WTC11 (cell line): ENCODE measurements around the gene YARS1. TPM values are rescaled to one million over a fixed set of nuclear protein-coding genes. Genes with fewer than 3 reads are reported as not detected.
A peak's percentile ranks its signal among the peaks of the same experiment; 100 is the strongest.

Experiments
- ATAC-seq: fragments of 200-7000 bp; cut with Tn5 transposase; 2 replicates; pipeline ENCODE4 v1.10.0; 2021; ENCODE audit warnings: mild to moderate bottlenecking, moderate library complexity
- CTCF ChIA-PET: fragments of 300-600 bp; sonication (Branson Sonifier 250); formaldehyde crosslinking; loops from one replicate; lab custom pipeline; 2021; ENCODE audit warnings: antibody characterized with exemption; lab: Charles Lee
- POLR2A ChIA-PET: fragments of 350-600 bp; sonication (Branson Sonifier 250); formaldehyde crosslinking; loops from one replicate; lab custom pipeline; 2021; ENCODE audit warnings: antibody characterized with exemption; lab: Charles Lee
- DNase-seq: peaks from one replicate; pipeline ENCODE4 v3.0.0; 2021; ENCODE audit warnings: low spot score
- H3K27ac Mint-ChIP-seq: 2 replicates; pipeline ENCODE4 v1.8.0; 2021; ENCODE audit warnings: mixed read lengths
- H3K27me3 Mint-ChIP-seq: 2 replicates; pipeline ENCODE4 v1.8.0; 2021; ENCODE audit warnings: low read depth, mild to moderate bottlenecking, moderate library complexity, mixed read lengths
- H3K36me3 Mint-ChIP-seq: 2 replicates; pipeline ENCODE4 v1.8.0; 2021; ENCODE audit warnings: mixed read lengths
- H3K4me1 Mint-ChIP-seq: 2 replicates; pipeline ENCODE4 v1.8.0; 2022; ENCODE audit warnings: mixed read lengths
- H3K4me3 Mint-ChIP-seq: 2 replicates; pipeline ENCODE4 v1.8.0; 2021; ENCODE audit warnings: mild to moderate bottlenecking, moderate library complexity, mixed read lengths
- H3K9me3 Mint-ChIP-seq: 2 replicates; pipeline ENCODE4 v1.8.0; 2021; ENCODE audit warnings: mixed read lengths
- CBFB ChIP-seq: sonication (generic); formaldehyde crosslinking; IDR thresholded peaks from 2 replicates; pipeline ENCODE4 v1.8.1; 2022; ENCODE audit warnings: mild to moderate bottlenecking, low read depth, missing genetic modification reagents
- ELF4 ChIP-seq: sonication (generic); formaldehyde crosslinking; IDR thresholded peaks from 2 replicates; pipeline ENCODE4 v1.8.1; 2022; ENCODE audit warnings: low read depth, mild to moderate bottlenecking, moderate library complexity, missing genetic modification reagents
- FOXK1 ChIP-seq: sonication (generic); formaldehyde crosslinking; IDR thresholded peaks from 2 replicates; pipeline ENCODE4 v1.8.0; 2022; ENCODE audit warnings: mild to moderate bottlenecking, moderate library complexity, missing genetic modification reagents
- GRHL2 ChIP-seq: fragments of 250-450 bp; sonication (Bioruptor Pico); IDR thresholded peaks from 2 replicates; pipeline ENCODE4 v1.8.0; 2022; ENCODE audit warnings: mild to moderate bottlenecking, moderate library complexity; ENCODE audit not compliant: insufficient replicate concordance, severe bottlenecking
- IRF2 ChIP-seq: sonication (generic); formaldehyde crosslinking; IDR thresholded peaks from 2 replicates; pipeline ENCODE4 v1.8.0; 2022; ENCODE audit warnings: low read depth, missing genetic modification reagents, borderline replicate concordance
- KAT7 ChIP-seq: sonication (generic); formaldehyde crosslinking; IDR thresholded peaks from 2 replicates; pipeline ENCODE4 v1.8.1; 2023; ENCODE audit warnings: missing genetic modification reagents, mild to moderate bottlenecking, borderline replicate concordance
- MYBL2 ChIP-seq: sonication (generic); formaldehyde crosslinking; IDR thresholded peaks from 2 replicates; pipeline ENCODE4 v1.8.1; 2023; ENCODE audit warnings: mild to moderate bottlenecking, moderate library complexity, missing genetic modification reagents
- NFYB ChIP-seq: sonication (generic); formaldehyde crosslinking; conservative IDR thresholded peaks from 2 replicates; pipeline ENCODE4 v1.8.0; 2022; ENCODE audit warnings: low read depth, missing genetic modification reagents
- RELA ChIP-seq: sonication (generic); formaldehyde crosslinking; IDR thresholded peaks from 2 replicates; pipeline ENCODE4 v1.8.1; 2022; ENCODE audit warnings: missing genetic modification reagents, mild to moderate bottlenecking, borderline replicate concordance
- RORB ChIP-seq: fragments of 250-450 bp; sonication (Bioruptor Pico); IDR thresholded peaks from 2 replicates; pipeline ENCODE4 v1.9.0; 2021; ENCODE audit warnings: mild to moderate bottlenecking
- SP1 ChIP-seq: sonication (generic); formaldehyde crosslinking; conservative IDR thresholded peaks from 2 replicates; pipeline ENCODE4 v1.8.1; 2022; ENCODE audit warnings: missing genetic modification reagents
- ZNF121 ChIP-seq: sonication (generic); formaldehyde crosslinking; IDR thresholded peaks from 2 replicates; pipeline ENCODE4 v1.8.0; 2023; ENCODE audit warnings: missing genetic modification reagents
- ZNF138 ChIP-seq: sonication (generic); formaldehyde crosslinking; conservative IDR thresholded peaks from 2 replicates; pipeline ENCODE4 v1.8.1; 2022; ENCODE audit warnings: mild to moderate bottlenecking, moderate library complexity, missing genetic modification reagents
- ZNF423 ChIP-seq: fragments of 250-450 bp; sonication (Bioruptor Pico); IDR thresholded peaks from 2 replicates; pipeline ENCODE4 v2.1.2; 2022; ENCODE audit warnings: mild to moderate bottlenecking, moderate library complexity
- total RNA-seq: library from RNA; stranded (reverse); gene quantifications from 3 replicates; pipeline ENCODE4 v1.2.3, GENCODE V29; 2021
- TF ChIP-seq, protein P1 (sequence below): sonication (generic); formaldehyde crosslinking; IDR thresholded peaks from 2 replicates; pipeline ENCODE4 v1.8.1; 2023; ENCODE audit warnings: mild to moderate bottlenecking, moderate library complexity, missing genetic modification reagents
- TF ChIP-seq, protein P2 (sequence below): sonication (generic); formaldehyde crosslinking; IDR thresholded peaks from 2 replicates; pipeline ENCODE4 v1.8.0; 2023; ENCODE audit warnings: missing genetic modification reagents
- TF ChIP-seq, protein P3 (sequence below): sonication (generic); formaldehyde crosslinking; IDR thresholded peaks from 2 replicates; pipeline ENCODE4 v1.8.0; 2022; ENCODE audit warnings: mild to moderate bottlenecking, missing genetic modification reagents
- TF ChIP-seq, protein P4 (sequence below): fragments of 250-450 bp; sonication (Bioruptor Pico); IDR thresholded peaks from 2 replicates; pipeline ENCODE4 v1.8.0; 2021; ENCODE audit warnings: mild to moderate bottlenecking
- TF ChIP-seq, protein P5 (sequence below): fragments of 250-450 bp; sonication (Bioruptor Pico); IDR thresholded peaks from 2 replicates; pipeline ENCODE4 v1.9.0; 2021; ENCODE audit warnings: mild to moderate bottlenecking, borderline replicate concordance
- TF ChIP-seq, protein P6 (sequence below): fragments of 250-450 bp; sonication (Bioruptor Pico); IDR thresholded peaks from 2 replicates; pipeline ENCODE4 v1.9.0; 2021; ENCODE audit warnings: mild to moderate bottlenecking
- TF ChIP-seq, protein P7 (sequence below): fragments of 250-450 bp; sonication (Bioruptor Pico); IDR thresholded peaks from 2 replicates; pipeline ENCODE4 v1.9.0; 2021; ENCODE audit warnings: mild to moderate bottlenecking

Gene YARS1
- total RNA-seq, 1 experiment from 2014 or later: 197 TPM

DNA sequence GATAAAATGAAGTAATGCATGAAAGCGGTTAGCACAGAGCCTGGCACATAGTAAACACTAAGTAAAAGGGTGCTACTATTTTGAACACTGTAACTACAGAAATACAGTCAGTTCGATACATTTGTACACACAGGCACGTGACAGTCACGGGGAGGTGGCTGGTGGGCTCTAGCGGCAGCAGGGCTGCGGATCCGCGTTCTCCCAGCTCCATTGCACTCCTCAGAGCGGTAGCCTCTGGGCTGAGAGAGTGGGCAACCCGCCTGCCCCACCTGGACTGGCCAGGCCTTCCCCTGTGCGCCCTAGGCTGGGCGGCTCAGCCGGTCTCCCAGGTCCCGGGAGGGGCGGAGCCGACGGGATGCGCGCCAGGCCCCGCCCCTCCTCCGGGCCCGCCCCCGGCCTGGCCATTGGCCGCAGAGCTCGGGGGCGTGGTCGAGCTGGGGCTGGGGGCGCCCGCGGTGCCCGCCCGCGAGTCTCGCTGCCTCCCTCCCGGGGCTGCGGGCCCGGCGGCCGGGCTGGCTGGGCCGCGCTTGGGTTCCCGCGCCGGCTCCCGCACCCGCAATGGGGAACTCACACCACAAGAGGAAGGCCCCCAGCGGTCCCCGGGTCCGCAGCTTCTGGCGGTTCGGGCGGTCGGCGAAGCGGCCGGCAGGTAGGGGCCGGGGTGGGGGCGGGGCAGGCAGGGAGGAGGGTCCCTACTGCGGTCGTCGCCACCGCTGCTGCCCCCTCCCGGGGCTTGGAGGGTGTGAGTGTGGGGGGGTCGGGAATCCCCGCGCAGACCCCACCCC lies 63.4 kb downstream of the YARS1 start:
- H3K4me3 Mint-ChIP-seq: peak overlapping the region; percentile 92
- H3K4me1 Mint-ChIP-seq: peaks cover 45% of the 10 kb centered on the region
- no peaks in the 10 kb centered on the region for H3K9me3 Mint-ChIP-seq
- ATAC-seq (peak; percentile 83), DNase-seq (peak; percentile 89)
- CTCF ChIA-PET: interaction anchor here (0.6 to 7.1 kb wide), 16 partner anchors 9 to 315 kb away, joined by 3 to 89 read pairs (median 6); partner anchors contain the start of genes HPCA and RBBP4
- POLR2A ChIA-PET: interaction anchor here (0.6 to 2.7 kb wide), 9 partner anchors 11 to 359 kb away, joined by 3 to 19 read pairs (median 5); partner anchors contain the start of genes BSDC1 and RBBP4
- H3K27me3 Mint-ChIP-seq: no peaks in the 10 kb centered on the region
- H3K27ac Mint-ChIP-seq: peak overlapping the region; percentile 92
- no peaks in the 10 kb centered on the region for H3K36me3 Mint-ChIP-seq
- TF ChIP-seq IRF2 (CRISPR knock-in tag) (no peak), MYBL2 (CRISPR knock-in tag) (no peak), ZNF423 (CRISPR knock-in tag) (no peak), ZNF138 (no peak), GRHL2 (CRISPR knock-in tag) (no peak), KAT7 (CRISPR knock-in tag) (no peak), SP1 (CRISPR knock-in tag) (peak; percentile 74), RELA (CRISPR knock-in tag) (no peak), CBFB (CRISPR knock-in tag) (0 out of 2 replicates have a peak, but pooled peaks have one; percentile 42), NFYB (CRISPR knock-in tag) (peak; percentile 49; the same call in 1 of the 2 replicates), RORB (no peak), ELF4 (CRISPR knock-in tag) (no peak), FOXK1 (CRISPR knock-in tag) (0 out of 2 replicates have a peak, but pooled peaks have one; percentile 45), ZNF121 (CRISPR knock-in tag) (0 out of 2 replicates have a peak, but pooled peaks have one; percentile 31)
- TF ChIP-seq, protein P1, sequence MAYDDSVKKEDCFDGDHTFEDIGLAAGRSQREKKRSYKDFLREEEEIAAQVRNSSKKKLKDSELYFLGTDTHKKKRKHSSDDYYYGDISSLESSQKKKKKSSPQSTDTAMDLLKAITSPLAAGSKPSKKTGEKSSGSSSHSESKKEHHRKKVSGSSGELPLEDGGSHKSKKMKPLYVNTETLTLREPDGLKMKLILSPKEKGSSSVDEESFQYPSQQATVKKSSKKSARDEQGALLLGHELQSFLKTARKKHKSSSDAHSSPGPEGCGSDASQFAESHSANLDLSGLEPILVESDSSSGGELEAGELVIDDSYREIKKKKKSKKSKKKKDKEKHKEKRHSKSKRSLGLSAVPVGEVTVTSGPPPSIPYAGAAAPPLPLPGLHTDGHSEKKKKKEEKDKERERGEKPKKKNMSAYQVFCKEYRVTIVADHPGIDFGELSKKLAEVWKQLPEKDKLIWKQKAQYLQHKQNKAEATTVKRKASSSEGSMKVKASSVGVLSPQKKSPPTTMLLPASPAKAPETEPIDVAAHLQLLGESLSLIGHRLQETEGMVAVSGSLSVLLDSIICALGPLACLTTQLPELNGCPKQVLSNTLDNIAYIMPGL (CRISPR knock-in tag): no peak
- TF ChIP-seq, protein P2, sequence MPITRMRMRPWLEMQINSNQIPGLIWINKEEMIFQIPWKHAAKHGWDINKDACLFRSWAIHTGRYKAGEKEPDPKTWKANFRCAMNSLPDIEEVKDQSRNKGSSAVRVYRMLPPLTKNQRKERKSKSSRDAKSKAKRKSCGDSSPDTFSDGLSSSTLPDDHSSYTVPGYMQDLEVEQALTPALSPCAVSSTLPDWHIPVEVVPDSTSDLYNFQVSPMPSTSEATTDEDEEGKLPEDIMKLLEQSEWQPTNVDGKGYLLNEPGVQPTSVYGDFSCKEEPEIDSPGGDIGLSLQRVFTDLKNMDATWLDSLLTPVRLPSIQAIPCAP (CRISPR knock-in tag): no peak
- TF ChIP-seq, protein P3, sequence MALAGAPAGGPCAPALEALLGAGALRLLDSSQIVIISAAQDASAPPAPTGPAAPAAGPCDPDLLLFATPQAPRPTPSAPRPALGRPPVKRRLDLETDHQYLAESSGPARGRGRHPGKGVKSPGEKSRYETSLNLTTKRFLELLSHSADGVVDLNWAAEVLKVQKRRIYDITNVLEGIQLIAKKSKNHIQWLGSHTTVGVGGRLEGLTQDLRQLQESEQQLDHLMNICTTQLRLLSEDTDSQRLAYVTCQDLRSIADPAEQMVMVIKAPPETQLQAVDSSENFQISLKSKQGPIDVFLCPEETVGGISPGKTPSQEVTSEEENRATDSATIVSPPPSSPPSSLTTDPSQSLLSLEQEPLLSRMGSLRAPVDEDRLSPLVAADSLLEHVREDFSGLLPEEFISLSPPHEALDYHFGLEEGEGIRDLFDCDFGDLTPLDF (CRISPR knock-in tag): no peak
- TF ChIP-seq, protein P4, sequence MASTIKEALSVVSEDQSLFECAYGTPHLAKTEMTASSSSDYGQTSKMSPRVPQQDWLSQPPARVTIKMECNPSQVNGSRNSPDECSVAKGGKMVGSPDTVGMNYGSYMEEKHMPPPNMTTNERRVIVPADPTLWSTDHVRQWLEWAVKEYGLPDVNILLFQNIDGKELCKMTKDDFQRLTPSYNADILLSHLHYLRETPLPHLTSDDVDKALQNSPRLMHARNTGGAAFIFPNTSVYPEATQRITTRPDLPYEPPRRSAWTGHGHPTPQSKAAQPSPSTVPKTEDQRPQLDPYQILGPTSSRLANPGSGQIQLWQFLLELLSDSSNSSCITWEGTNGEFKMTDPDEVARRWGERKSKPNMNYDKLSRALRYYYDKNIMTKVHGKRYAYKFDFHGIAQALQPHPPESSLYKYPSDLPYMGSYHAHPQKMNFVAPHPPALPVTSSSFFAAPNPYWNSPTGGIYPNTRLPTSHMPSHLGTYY (CRISPR knock-in tag): 0 out of 2 replicates have a peak, but pooled peaks have one; percentile 22
- TF ChIP-seq, protein P5, sequence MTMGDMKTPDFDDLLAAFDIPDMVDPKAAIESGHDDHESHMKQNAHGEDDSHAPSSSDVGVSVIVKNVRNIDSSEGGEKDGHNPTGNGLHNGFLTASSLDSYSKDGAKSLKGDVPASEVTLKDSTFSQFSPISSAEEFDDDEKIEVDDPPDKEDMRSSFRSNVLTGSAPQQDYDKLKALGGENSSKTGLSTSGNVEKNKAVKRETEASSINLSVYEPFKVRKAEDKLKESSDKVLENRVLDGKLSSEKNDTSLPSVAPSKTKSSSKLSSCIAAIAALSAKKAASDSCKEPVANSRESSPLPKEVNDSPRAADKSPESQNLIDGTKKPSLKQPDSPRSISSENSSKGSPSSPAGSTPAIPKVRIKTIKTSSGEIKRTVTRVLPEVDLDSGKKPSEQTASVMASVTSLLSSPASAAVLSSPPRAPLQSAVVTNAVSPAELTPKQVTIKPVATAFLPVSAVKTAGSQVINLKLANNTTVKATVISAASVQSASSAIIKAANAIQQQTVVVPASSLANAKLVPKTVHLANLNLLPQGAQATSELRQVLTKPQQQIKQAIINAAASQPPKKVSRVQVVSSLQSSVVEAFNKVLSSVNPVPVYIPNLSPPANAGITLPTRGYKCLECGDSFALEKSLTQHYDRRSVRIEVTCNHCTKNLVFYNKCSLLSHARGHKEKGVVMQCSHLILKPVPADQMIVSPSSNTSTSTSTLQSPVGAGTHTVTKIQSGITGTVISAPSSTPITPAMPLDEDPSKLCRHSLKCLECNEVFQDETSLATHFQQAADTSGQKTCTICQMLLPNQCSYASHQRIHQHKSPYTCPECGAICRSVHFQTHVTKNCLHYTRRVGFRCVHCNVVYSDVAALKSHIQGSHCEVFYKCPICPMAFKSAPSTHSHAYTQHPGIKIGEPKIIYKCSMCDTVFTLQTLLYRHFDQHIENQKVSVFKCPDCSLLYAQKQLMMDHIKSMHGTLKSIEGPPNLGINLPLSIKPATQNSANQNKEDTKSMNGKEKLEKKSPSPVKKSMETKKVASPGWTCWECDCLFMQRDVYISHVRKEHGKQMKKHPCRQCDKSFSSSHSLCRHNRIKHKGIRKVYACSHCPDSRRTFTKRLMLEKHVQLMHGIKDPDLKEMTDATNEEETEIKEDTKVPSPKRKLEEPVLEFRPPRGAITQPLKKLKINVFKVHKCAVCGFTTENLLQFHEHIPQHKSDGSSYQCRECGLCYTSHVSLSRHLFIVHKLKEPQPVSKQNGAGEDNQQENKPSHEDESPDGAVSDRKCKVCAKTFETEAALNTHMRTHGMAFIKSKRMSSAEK (CRISPR knock-in tag): no peak
- TF ChIP-seq, protein P6, sequence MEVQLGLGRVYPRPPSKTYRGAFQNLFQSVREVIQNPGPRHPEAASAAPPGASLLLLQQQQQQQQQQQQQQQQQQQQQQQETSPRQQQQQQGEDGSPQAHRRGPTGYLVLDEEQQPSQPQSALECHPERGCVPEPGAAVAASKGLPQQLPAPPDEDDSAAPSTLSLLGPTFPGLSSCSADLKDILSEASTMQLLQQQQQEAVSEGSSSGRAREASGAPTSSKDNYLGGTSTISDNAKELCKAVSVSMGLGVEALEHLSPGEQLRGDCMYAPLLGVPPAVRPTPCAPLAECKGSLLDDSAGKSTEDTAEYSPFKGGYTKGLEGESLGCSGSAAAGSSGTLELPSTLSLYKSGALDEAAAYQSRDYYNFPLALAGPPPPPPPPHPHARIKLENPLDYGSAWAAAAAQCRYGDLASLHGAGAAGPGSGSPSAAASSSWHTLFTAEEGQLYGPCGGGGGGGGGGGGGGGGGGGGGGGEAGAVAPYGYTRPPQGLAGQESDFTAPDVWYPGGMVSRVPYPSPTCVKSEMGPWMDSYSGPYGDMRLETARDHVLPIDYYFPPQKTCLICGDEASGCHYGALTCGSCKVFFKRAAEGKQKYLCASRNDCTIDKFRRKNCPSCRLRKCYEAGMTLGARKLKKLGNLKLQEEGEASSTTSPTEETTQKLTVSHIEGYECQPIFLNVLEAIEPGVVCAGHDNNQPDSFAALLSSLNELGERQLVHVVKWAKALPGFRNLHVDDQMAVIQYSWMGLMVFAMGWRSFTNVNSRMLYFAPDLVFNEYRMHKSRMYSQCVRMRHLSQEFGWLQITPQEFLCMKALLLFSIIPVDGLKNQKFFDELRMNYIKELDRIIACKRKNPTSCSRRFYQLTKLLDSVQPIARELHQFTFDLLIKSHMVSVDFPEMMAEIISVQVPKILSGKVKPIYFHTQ (CRISPR knock-in tag): no peak
- TF ChIP-seq, protein P7, sequence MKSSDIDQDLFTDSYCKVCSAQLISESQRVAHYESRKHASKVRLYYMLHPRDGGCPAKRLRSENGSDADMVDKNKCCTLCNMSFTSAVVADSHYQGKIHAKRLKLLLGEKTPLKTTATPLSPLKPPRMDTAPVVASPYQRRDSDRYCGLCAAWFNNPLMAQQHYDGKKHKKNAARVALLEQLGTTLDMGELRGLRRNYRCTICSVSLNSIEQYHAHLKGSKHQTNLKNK (CRISPR knock-in tag): no peak
